ENCODE results near the gene LMOD2.

The LMOD2 gene

GRCh38 chr7:123710683-123711082 lies 55.0 kb downstream of the LMOD2 start:
- Histone ChIP-seq H3K79me2 (ENCODE audit: insufficient read depth, low read length) (peaks cover 12% of the 10 kb centered on the region), H3K4me1 (ENCODE audit: insufficient read depth, low read length, poor library complexity, severe bottlenecking) (peaks cover 9% of the 10 kb centered on the region)

GRCh38 chr7:123711832-123712293 lies 56.2 kb downstream of the LMOD2 start:
- Histone ChIP-seq H3K4me1 (ENCODE audit: insufficient read depth, low read length, poor library complexity, severe bottlenecking) (peaks cover 9% of the 10 kb centered on the region), H4K20me1 (ENCODE audit: insufficient read depth, low read length, poor library complexity, severe bottlenecking) (peaks cover 15% of the 10 kb centered on the region), H3K9me3 (ENCODE audit: insufficient read depth, low read depth, low read length) (no peaks in the 10 kb centered on the region), H3K9ac (ENCODE audit: low read depth, low read length, poor library complexity, severe bottlenecking) (no peak overlapping the region), H3K27me3 (ENCODE audit: insufficient read depth, low read length, poor library complexity, severe bottlenecking) (no peaks in the 10 kb centered on the region), H3K4me2 (ENCODE audit: low read depth, low read length, poor library complexity, severe bottlenecking) (no peak overlapping the region), H3K36me3 (ENCODE audit: insufficient read depth, low read length) (peaks cover 18% of the 10 kb centered on the region), H3K9me2 (replicated peaks; ENCODE audit: low read depth, low read length) (no peaks in the 10 kb centered on the region), H3K4me3 (ENCODE audit: low read length, poor library complexity, severe bottlenecking) (no peak overlapping the region), H3F3A (ENCODE audit: low read depth) (no peaks in the 10 kb centered on the region), H2AFZ (ENCODE audit: low read length) (no peak overlapping the region), H3K79me2 (ENCODE audit: insufficient read depth, low read length) (peaks cover 19% of the 10 kb centered on the region)
- no peak for TF ChIP-seq CTCF (conservative IDR thresholded peaks at IDR 0.05; ENCODE audit: low read length)
- no peak for TF ChIP-seq EZH2phosphoT487 (IDR thresholded peaks at IDR 0.05; ENCODE audit: borderline replicate concordance)

More at GRCh38 chr7:123710683-123711082, 55.0 kb downstream of the LMOD2 start:
- Histone ChIP-seq H3K9me3 (ENCODE audit: insufficient read depth, low read depth, low read length) (no peaks in the 10 kb centered on the region), H3K4me3 (ENCODE audit: low read length, poor library complexity, severe bottlenecking) (no peak overlapping the region), H4K20me1 (ENCODE audit: insufficient read depth, low read length, poor library complexity, severe bottlenecking) (peaks cover 9% of the 10 kb centered on the region), H3K4me2 (ENCODE audit: low read depth, low read length, poor library complexity, severe bottlenecking) (no peak overlapping the region), H3K9me2 (replicated peaks; ENCODE audit: low read depth, low read length) (no peaks in the 10 kb centered on the region), H2AFZ (ENCODE audit: low read length) (no peak overlapping the region), H3K27me3 (ENCODE audit: insufficient read depth, low read length, poor library complexity, severe bottlenecking) (no peaks in the 10 kb centered on the region), H3K36me3 (ENCODE audit: insufficient read depth, low read length) (peaks cover 30% of the 10 kb centered on the region), H3F3A (ENCODE audit: low read depth) (no peaks in the 10 kb centered on the region), H3K9ac (ENCODE audit: low read depth, low read length, poor library complexity, severe bottlenecking) (no peak overlapping the region)
- TF ChIP-seq CTCF (conservative IDR thresholded peaks at IDR 0.05; ENCODE audit: low read length) (no peak), EZH2phosphoT487 (IDR thresholded peaks at IDR 0.05; ENCODE audit: borderline replicate concordance) (no peak)

DNA sequence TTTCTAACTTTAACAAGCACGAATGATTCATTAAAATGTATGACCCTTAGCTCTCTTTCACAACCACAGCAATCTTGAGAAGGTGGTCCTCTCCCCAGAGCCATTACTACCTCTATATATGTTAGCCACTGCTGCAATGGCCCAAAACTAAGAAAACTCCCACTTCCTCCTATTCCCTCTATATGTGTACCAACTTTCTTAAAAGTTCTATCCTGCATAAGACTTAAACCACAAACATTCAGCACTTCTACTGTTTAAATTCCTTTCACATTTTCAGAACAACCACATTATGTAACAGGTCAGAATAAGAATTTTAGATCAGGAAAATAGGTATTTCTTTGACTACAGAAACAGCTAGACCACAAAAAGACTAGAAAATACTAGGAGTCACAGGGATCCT lies 57.0 kb downstream of the LMOD2 start:
- Histone ChIP-seq H3K9ac (ENCODE audit: low read depth, low read length, poor library complexity, severe bottlenecking) (no peak overlapping the region), H3K9me3 (ENCODE audit: insufficient read depth, low read depth, low read length) (no peaks in the 10 kb centered on the region), H3K36me3 (ENCODE audit: insufficient read depth, low read length) (peaks cover 11% of the 10 kb centered on the region), H3K79me2 (ENCODE audit: insufficient read depth, low read length) (peaks cover 25% of the 10 kb centered on the region), H3K4me3 (ENCODE audit: low read length, poor library complexity, severe bottlenecking) (no peak overlapping the region), H2AFZ (ENCODE audit: low read length) (no peak overlapping the region), H4K20me1 (ENCODE audit: insufficient read depth, low read length, poor library complexity, severe bottlenecking) (peaks cover 16% of the 10 kb centered on the region), H3K4me2 (ENCODE audit: low read depth, low read length, poor library complexity, severe bottlenecking) (no peak overlapping the region), H3F3A (ENCODE audit: low read depth) (no peaks in the 10 kb centered on the region), H3K4me1 (ENCODE audit: insufficient read depth, low read length, poor library complexity, severe bottlenecking) (peaks cover 9% of the 10 kb centered on the region), H3K27me3 (ENCODE audit: insufficient read depth, low read length, poor library complexity, severe bottlenecking) (no peaks in the 10 kb centered on the region), H3K9me2 (replicated peaks; ENCODE audit: low read depth, low read length) (no peaks in the 10 kb centered on the region)
- TF ChIP-seq CTCF (conservative IDR thresholded peaks at IDR 0.05; ENCODE audit: low read length) (no peak), EZH2phosphoT487 (IDR thresholded peaks at IDR 0.05; ENCODE audit: borderline replicate concordance) (no peak)
